ENCODE measurements around the gene RAB44. TPM values are rescaled to one million over a fixed set of nuclear protein-coding genes. Genes with fewer than 3 reads are reported as not detected.
A peak's percentile ranks its signal among the peaks of the same experiment; 100 is the strongest.
"Not testable (repeated sequence)": the region's sequence is repeated elsewhere in the genome, so short reads cannot be mapped to it uniquely, and the experiment has no call there.

The RAB44 gene
- total RNA-seq, 1 experiment from 2014 or later, result not detected

- no TSS peak for BruUV-seq (replicated peaks)
- H3K36me3 ChIP-seq (ENCODE audit: control insufficient read depth, insufficient read depth, low read length), result no peaks in the 10 kb centered on the region
- no peak for DNase-seq (ENCODE audit: low read depth, low spot score)
- no peaks in the 10 kb centered on the region for H3K4me1 ChIP-seq (ENCODE audit: control insufficient read depth, insufficient read depth, low read length)
- no peaks in the 10 kb centered on the region for H3K27me3 ChIP-seq (ENCODE audit: control insufficient read depth, insufficient read depth, low read length)
- ChIA-PET CTCF (interaction anchor here (0.7 kb wide), 1 partner anchor 36 kb away, joined by 3 read pairs; no protein-coding TSS in a partner anchor), POLR2A (no interaction called here)
- H3K27ac ChIP-seq (ENCODE audit: low read length), result no peak overlapping the region
- H3K9me3 ChIP-seq (ENCODE audit: control insufficient read depth, insufficient read depth, low read depth, low read length), result no peaks in the 10 kb centered on the region
- TF ChIP-seq TCF7L2 (IDR thresholded peaks at IDR 0.05; ENCODE audit: low read depth, low read length) (no peak), SIN3A (IDR thresholded peaks at IDR 0.05; ENCODE audit: borderline replicate concordance, insufficient read depth, low read depth, low read length) (no peak), POLR2AphosphoS5 (IDR thresholded peaks at IDR 0.05; ENCODE audit: low read depth, low read length) (no peak), REST (IDR thresholded peaks at IDR 0.05; ENCODE audit: insufficient read depth in 1 of 2, low read depth in 2 of 2, low read length in 1 of 2) (no peak)
- TF ChIP-seq, protein P1, sequence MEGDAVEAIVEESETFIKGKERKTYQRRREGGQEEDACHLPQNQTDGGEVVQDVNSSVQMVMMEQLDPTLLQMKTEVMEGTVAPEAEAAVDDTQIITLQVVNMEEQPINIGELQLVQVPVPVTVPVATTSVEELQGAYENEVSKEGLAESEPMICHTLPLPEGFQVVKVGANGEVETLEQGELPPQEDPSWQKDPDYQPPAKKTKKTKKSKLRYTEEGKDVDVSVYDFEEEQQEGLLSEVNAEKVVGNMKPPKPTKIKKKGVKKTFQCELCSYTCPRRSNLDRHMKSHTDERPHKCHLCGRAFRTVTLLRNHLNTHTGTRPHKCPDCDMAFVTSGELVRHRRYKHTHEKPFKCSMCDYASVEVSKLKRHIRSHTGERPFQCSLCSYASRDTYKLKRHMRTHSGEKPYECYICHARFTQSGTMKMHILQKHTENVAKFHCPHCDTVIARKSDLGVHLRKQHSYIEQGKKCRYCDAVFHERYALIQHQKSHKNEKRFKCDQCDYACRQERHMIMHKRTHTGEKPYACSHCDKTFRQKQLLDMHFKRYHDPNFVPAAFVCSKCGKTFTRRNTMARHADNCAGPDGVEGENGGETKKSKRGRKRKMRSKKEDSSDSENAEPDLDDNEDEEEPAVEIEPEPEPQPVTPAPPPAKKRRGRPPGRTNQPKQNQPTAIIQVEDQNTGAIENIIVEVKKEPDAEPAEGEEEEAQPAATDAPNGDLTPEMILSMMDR (IDR thresholded peaks at IDR 0.05), result no peak
- H3K4me3 ChIP-seq (ENCODE audit: low read depth in 2 of 2, low read length in 2 of 2), result no peak overlapping the region
- intact Hi-C loops (cut with micrococcal nuclease; ENCODE audit: unreplicated experiment), result no loop called here
- ATAC-seq, result no peak; the same call in 1 of the 2 replicates
- in situ Hi-C loops (cut with HindIII; ENCODE audit: low pct_unique_long_range_greater_than_20kb, low sequenced_read_pairs), result no loop called here
Measured at GRCh38 chr6:36722879-36723278, 25.3 kb downstream of the RAB44 start.

GRCh38 chr6:36723992-36724391 lies 26.4 kb downstream of the RAB44 start:
- intact Hi-C loops (cut with micrococcal nuclease; ENCODE audit: unreplicated experiment), result loop anchor here (1.0 kb wide), 1 partner anchor 109 kb away; no protein-coding TSS in a partner anchor
- ATAC-seq; in situ Hi-C loops (cut with HindIII; ENCODE audit: low pct_unique_long_range_greater_than_20kb, low sequenced_read_pairs); H3K4me3 ChIP-seq (ENCODE audit: low read depth in 2 of 2, low read length in 2 of 2); H3K27ac ChIP-seq (ENCODE audit: low read length); DNase-seq (ENCODE audit: low read depth, low spot score); H3K4me1 ChIP-seq (ENCODE audit: control insufficient read depth, insufficient read depth, low read length); H3K36me3 ChIP-seq (ENCODE audit: control insufficient read depth, insufficient read depth, low read length); H3K27me3 ChIP-seq (ENCODE audit: control insufficient read depth, insufficient read depth, low read length); POLR2A ChIA-PET; BruUV-seq (replicated peaks); H3K9me3 ChIP-seq (ENCODE audit: control insufficient read depth, insufficient read depth, low read depth, low read length): not testable (repeated sequence)
- CTCF ChIA-PET, result interaction anchor here (0.7 to 2.4 kb wide), 3 partner anchors 35 to 109 kb away, joined by 3 to 11 read pairs (median 5); no protein-coding TSS in a partner anchor

GRCh38 chr6:36724514-36725390 lies 27.1 kb downstream of the RAB44 start:
- DNase-seq (ENCODE audit: low read depth, low spot score), result peak; percentile 27
- intact Hi-C loops (cut with micrococcal nuclease; ENCODE audit: unreplicated experiment), result loop anchor here (1.0 kb wide), 1 partner anchor 109 kb away; no protein-coding TSS in a partner anchor
- POLR2A ChIA-PET, result no interaction called here
- no TSS peak for BruUV-seq (replicated peaks)
- Histone ChIP-seq H3K36me3 (ENCODE audit: control insufficient read depth, insufficient read depth, low read length) (no peaks in the 10 kb centered on the region), H3K27me3 (ENCODE audit: control insufficient read depth, insufficient read depth, low read length) (no peaks in the 10 kb centered on the region), H3K4me1 (ENCODE audit: control insufficient read depth, insufficient read depth, low read length) (no peaks in the 10 kb centered on the region), H3K27ac (ENCODE audit: low read length) (no peak overlapping the region), H3K4me3 (ENCODE audit: low read depth in 2 of 2, low read length in 2 of 2) (no peak overlapping the region), H3K9me3 (ENCODE audit: control insufficient read depth, insufficient read depth, low read depth, low read length) (no peaks in the 10 kb centered on the region)
- peak; percentile 85 for ATAC-seq
- in situ Hi-C loops (cut with HindIII; ENCODE audit: low pct_unique_long_range_greater_than_20kb, low sequenced_read_pairs), result no loop called here
- TF ChIP-seq, protein P1 (IDR thresholded peaks at IDR 0.05), result peak; percentile 84; the same call in 1 of the 2 replicates
- no peak for TF ChIP-seq TCF7L2 (IDR thresholded peaks at IDR 0.05; ENCODE audit: low read depth, low read length)
- CTCF ChIA-PET, result interaction anchor here (0.7 to 2.4 kb wide), 3 partner anchors 34 to 110 kb away, joined by 3 to 11 read pairs (median 5); no protein-coding TSS in a partner anchor
